ENCODE measurements around the gene RALGAPB.
"Not testable (repeated sequence)": the region's sequence is repeated elsewhere in the genome, so short reads cannot be mapped to it uniquely, and the experiment has no call there.

The RALGAPB gene

GRCh38 chr20:38433304-38433972 lies 39.2 kb upstream of the RALGAPB start:
- H3K36me3 ChIP-seq (ENCODE audit: control insufficient read depth in 1 of 2, insufficient read depth in 2 of 2, low read length in 2 of 2) = peaks cover 35 to 50% of the 10 kb centered on the region in 2 donors
- peak overlapping the region; percentile 83 to 89 for H3K4me3 ChIP-seq (ENCODE audit: low read depth in 1 of 2, low read length in 2 of 2)

GRCh38 chr20:38434301-38434741 lies 38.3 kb upstream of the RALGAPB start:
- Histone ChIP-seq H3K4me1 (ENCODE audit: control insufficient read depth in 1 of 2, insufficient read depth in 2 of 2, low read length in 2 of 2) (peaks cover 0 to 5% of the 10 kb centered on the region in 2 donors), H3K9me3 (ENCODE audit: control insufficient read depth in 1 of 2, low read length in 2 of 2) (peaks cover 0 to 4% of the 10 kb centered on the region in 2 donors), H3K36me3 (ENCODE audit: control insufficient read depth in 1 of 2, insufficient read depth in 2 of 2, low read length in 2 of 2) (peaks cover 27 to 41% of the 10 kb centered on the region in 2 donors), H3K27ac (ENCODE audit: low read length) (peak overlapping the region; percentile 80), H3K4me3 (ENCODE audit: low read depth in 1 of 2, low read length in 2 of 2) (peak overlapping the region; percentile 83 to 89), H3K27me3 (ENCODE audit: low read depth, low read length) (no peaks in the 10 kb centered on the region)

More at GRCh38 chr20:38433304-38433972, 39.2 kb upstream of the RALGAPB start:
- Histone ChIP-seq H3K4me1 (ENCODE audit: control insufficient read depth in 1 of 2, insufficient read depth in 2 of 2, low read length in 2 of 2) (peaks cover 0 to 5% of the 10 kb centered on the region in 2 donors), H3K9me3 (ENCODE audit: control insufficient read depth in 1 of 2, low read length in 2 of 2) (peaks cover 0 to 4% of the 10 kb centered on the region in 2 donors), H3K27ac (ENCODE audit: low read length) (peak overlapping the region; percentile 80), H3K27me3 (ENCODE audit: low read depth, low read length) (no peaks in the 10 kb centered on the region)

DNA sequence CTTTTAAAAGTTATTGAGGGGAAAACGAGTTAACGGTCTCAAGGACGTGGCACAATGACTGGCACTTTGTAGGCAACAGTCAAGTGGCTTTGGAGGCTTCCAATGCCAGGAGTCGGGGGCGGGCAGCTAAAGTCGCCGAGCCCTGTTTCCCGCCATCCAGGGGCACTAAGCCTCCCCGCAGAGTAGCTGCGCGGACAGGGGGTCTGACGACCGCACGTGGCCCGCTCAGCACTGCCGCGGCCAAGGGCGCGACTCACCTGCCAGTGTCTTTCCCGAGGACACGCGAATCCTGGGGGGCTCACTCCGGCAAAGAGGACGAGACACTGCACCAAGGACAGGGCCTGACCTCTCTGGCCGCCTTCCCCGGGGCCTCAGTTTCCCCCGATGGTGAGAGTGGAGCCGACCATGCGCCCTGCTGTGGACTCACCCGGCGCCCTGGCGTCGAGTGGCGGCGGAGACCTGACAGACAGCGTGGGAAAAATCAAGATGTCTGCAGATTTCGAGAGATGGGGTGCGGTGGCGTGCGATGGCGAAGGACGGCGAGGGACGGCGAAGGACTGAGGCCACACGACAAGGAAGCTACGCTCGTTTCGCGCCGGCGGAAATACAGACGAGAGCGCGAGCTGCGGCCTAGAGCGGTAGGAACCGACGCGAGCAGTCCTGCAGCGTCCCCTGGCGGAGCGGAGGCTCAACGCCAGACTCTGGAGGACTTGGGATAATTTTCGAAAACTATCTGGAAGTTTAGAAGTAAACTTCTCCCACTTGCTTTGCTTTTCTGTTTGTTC lies 37.7 kb upstream of the RALGAPB start, which contains the start of gene SNHG17:
TSS of gene SNHG17 (minus strand) at position 559 of the 785 bp plus-strand sequence.
- H3K9me3 ChIP-seq (ENCODE audit: control insufficient read depth in 1 of 2, low read length in 2 of 2) = peaks cover 0 to 4% of the 10 kb centered on the region in 2 donors
- H3K4me3 ChIP-seq (ENCODE audit: low read depth in 1 of 2, low read length in 2 of 2) = peak within 1 kb of the TSS; percentile 83 to 89
- peaks cover 0 to 5% of the 10 kb centered on the region in 2 donors for H3K4me1 ChIP-seq (ENCODE audit: control insufficient read depth in 1 of 2, insufficient read depth in 2 of 2, low read length in 2 of 2)
- H3K27me3 ChIP-seq (ENCODE audit: low read depth, low read length) = no peaks in the 10 kb centered on the region
- peaks cover 21 to 35% of the 10 kb centered on the region in 2 donors for H3K36me3 ChIP-seq (ENCODE audit: control insufficient read depth in 1 of 2, insufficient read depth in 2 of 2, low read length in 2 of 2)
- H3K27ac ChIP-seq (ENCODE audit: low read length) = peak within 1 kb of the TSS; percentile 80

DNA sequence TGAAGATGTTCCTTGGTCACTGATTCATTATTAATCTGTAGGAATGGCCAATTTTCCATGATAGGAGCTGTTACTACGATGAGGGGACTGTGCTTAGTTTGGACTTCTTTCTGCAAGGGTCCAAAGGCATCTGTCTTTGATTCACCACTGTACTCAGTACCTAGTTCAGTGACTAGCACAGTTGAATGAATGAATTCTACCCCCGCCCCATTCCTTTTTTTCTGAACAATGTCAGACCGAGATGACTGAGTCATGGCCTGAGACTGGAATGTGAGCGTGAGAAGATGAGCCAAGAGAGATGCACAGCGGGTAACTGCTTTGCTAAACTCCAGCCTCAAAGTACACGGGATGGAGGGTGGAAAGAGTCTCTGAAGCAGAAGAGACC lies 37.1 kb upstream of the RALGAPB start:
- no peak overlapping the region for H3K27ac ChIP-seq (ENCODE audit: low read length)
- peaks cover 0 to 5% of the 10 kb centered on the region in 2 donors for H3K4me1 ChIP-seq (ENCODE audit: control insufficient read depth in 1 of 2, insufficient read depth in 2 of 2, low read length in 2 of 2)
- H3K9me3 ChIP-seq (ENCODE audit: control insufficient read depth in 1 of 2, low read length in 2 of 2) = peaks cover 0 to 4% of the 10 kb centered on the region in 2 donors
- H3K36me3 ChIP-seq (ENCODE audit: control insufficient read depth in 1 of 2, insufficient read depth in 2 of 2, low read length in 2 of 2) = peaks cover 20 to 32% of the 10 kb centered on the region in 2 donors
- no peaks in the 10 kb centered on the region for H3K27me3 ChIP-seq (ENCODE audit: low read depth, low read length)
- H3K4me3 ChIP-seq (ENCODE audit: low read depth in 1 of 2, low read length in 2 of 2) = no peak overlapping the region

- H3K27ac ChIP-seq (ENCODE audit: low read length) = no peak overlapping the region
- no peaks in the 10 kb centered on the region for H3K27me3 ChIP-seq (ENCODE audit: low read depth, low read length)
- H3K9me3 ChIP-seq (ENCODE audit: control insufficient read depth in 1 of 2, low read length in 2 of 2) = no peaks in the 10 kb centered on the region
- peaks cover 0 to 5% of the 10 kb centered on the region in 2 donors for H3K4me1 ChIP-seq (ENCODE audit: control insufficient read depth in 1 of 2, insufficient read depth in 2 of 2, low read length in 2 of 2)
- no peak overlapping the region for H3K4me3 ChIP-seq (ENCODE audit: low read depth in 1 of 2, low read length in 2 of 2)
- peaks cover 0 to 10% of the 10 kb centered on the region in 2 donors for H3K36me3 ChIP-seq (ENCODE audit: control insufficient read depth in 1 of 2, insufficient read depth in 2 of 2, low read length in 2 of 2)
Measured at GRCh38 chr20:38437796-38438195, 34.8 kb upstream of the RALGAPB start.

DNA sequence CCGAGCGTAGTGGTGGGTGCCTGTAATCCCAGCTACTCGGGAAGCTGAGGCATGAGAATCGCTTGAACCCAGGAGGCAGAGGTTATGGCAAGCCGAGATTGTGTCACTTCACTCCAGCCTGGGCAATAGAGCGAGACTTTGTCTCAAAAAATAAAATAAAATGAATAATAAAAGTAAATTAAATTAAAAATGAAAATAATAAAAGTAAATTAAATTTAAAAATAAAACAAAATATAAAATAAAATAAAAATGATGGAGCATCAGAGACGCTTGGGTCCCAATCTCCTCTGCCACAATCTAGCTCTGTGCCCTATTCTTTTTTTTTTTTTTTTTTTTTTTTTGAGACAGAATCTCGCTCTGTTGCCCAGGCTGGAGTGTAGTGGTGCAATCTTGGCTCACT lies 31.5 kb upstream of the RALGAPB start:
- not testable (repeated sequence) for H3K4me1 ChIP-seq (ENCODE audit: control insufficient read depth in 1 of 2, insufficient read depth in 2 of 2, low read length in 2 of 2); H3K4me3 ChIP-seq (ENCODE audit: low read depth in 1 of 2, low read length in 2 of 2); H3K36me3 ChIP-seq (ENCODE audit: control insufficient read depth in 1 of 2, insufficient read depth in 2 of 2, low read length in 2 of 2); H3K27me3 ChIP-seq (ENCODE audit: low read depth, low read length); H3K9me3 ChIP-seq (ENCODE audit: control insufficient read depth in 1 of 2, low read length in 2 of 2); H3K27ac ChIP-seq (ENCODE audit: low read length)

- Histone ChIP-seq H3K4me1 (ENCODE audit: control insufficient read depth in 1 of 2, insufficient read depth in 2 of 2, low read length in 2 of 2) (no peaks in the 10 kb centered on the region), H3K36me3 (ENCODE audit: control insufficient read depth in 1 of 2, insufficient read depth in 2 of 2, low read length in 2 of 2) (no peaks in the 10 kb centered on the region), H3K27ac (ENCODE audit: low read length) (no peak overlapping the region), H3K4me3 (ENCODE audit: low read depth in 1 of 2, low read length in 2 of 2) (no peak overlapping the region), H3K9me3 (ENCODE audit: control insufficient read depth in 1 of 2, low read length in 2 of 2) (no peaks in the 10 kb centered on the region), H3K27me3 (ENCODE audit: low read depth, low read length) (no peaks in the 10 kb centered on the region)
Measured at GRCh38 chr20:38441916-38442315, 30.7 kb upstream of the RALGAPB start.

GRCh38 chr20:38445381-38445796 lies 27.3 kb upstream of the RALGAPB start:
- no peaks in the 10 kb centered on the region for H3K27me3 ChIP-seq (ENCODE audit: low read depth, low read length)
- no peaks in the 10 kb centered on the region for H3K9me3 ChIP-seq (ENCODE audit: control insufficient read depth in 1 of 2, low read length in 2 of 2)
- H3K4me1 ChIP-seq (ENCODE audit: control insufficient read depth in 1 of 2, insufficient read depth in 2 of 2, low read length in 2 of 2) = peaks cover 9 to 14% of the 10 kb centered on the region in 2 donors
- H3K36me3 ChIP-seq (ENCODE audit: control insufficient read depth in 1 of 2, insufficient read depth in 2 of 2, low read length in 2 of 2) = peaks cover 1 to 23% of the 10 kb centered on the region in 2 donors
- H3K4me3 ChIP-seq (ENCODE audit: low read depth in 1 of 2, low read length in 2 of 2) = no peak overlapping the region
- H3K27ac ChIP-seq (ENCODE audit: low read length) = no peak overlapping the region

DNA sequence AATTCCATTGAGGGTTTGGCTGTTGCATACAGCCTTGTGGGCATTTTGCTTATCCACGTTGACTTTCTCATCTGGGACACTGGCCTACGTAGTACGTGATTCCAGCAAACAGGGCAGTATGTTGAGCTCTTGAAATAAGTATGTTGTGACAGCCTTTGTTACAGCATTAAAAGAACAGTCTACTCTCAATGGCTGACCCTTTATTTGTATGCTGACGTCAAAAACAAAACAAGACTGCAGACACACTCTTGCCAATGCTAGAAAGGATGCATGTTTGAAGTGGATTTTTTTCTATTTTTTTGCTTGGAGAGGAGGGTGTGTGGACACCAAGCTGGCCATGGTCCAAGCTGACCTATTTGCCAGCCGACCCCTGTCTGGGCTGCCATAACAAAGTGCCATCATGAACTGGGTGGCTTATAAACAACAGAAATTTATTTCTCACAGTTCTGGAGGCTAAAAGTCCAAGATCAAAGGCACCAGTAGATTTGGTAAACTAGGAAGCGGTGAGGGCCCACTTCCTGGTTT lies 26.7 kb upstream of the RALGAPB start:
- Histone ChIP-seq H3K4me3 (ENCODE audit: low read depth in 1 of 2, low read length in 2 of 2) (peak overlapping the region; percentile 72 to 74), H3K9me3 (ENCODE audit: control insufficient read depth in 1 of 2, low read length in 2 of 2) (no peaks in the 10 kb centered on the region)

GRCh38 chr20:38446441-38447209 lies 26.0 kb upstream of the RALGAPB start:
- peak overlapping the region; percentile 72 to 74 for H3K4me3 ChIP-seq (ENCODE audit: low read depth in 1 of 2, low read length in 2 of 2)
- no peaks in the 10 kb centered on the region for H3K9me3 ChIP-seq (ENCODE audit: control insufficient read depth in 1 of 2, low read length in 2 of 2)
- H3K27me3 ChIP-seq (ENCODE audit: low read depth, low read length) = no peaks in the 10 kb centered on the region
- peak overlapping the region; percentile 54 for H3K27ac ChIP-seq (ENCODE audit: low read length)
- peaks cover 9 to 14% of the 10 kb centered on the region in 2 donors for H3K4me1 ChIP-seq (ENCODE audit: control insufficient read depth in 1 of 2, insufficient read depth in 2 of 2, low read length in 2 of 2)
- peaks cover 10 to 34% of the 10 kb centered on the region in 2 donors for H3K36me3 ChIP-seq (ENCODE audit: control insufficient read depth in 1 of 2, insufficient read depth in 2 of 2, low read length in 2 of 2)

More for the DNA sequence above, 26.7 kb upstream of the RALGAPB start:
- no peaks in the 10 kb centered on the region for H3K27me3 ChIP-seq (ENCODE audit: low read depth, low read length)
- H3K36me3 ChIP-seq (ENCODE audit: control insufficient read depth in 1 of 2, insufficient read depth in 2 of 2, low read length in 2 of 2) = peaks cover 7 to 29% of the 10 kb centered on the region in 2 donors
- peaks cover 9 to 14% of the 10 kb centered on the region in 2 donors for H3K4me1 ChIP-seq (ENCODE audit: control insufficient read depth in 1 of 2, insufficient read depth in 2 of 2, low read length in 2 of 2)
- H3K27ac ChIP-seq (ENCODE audit: low read length) = no peak overlapping the region
